ENCODE measurements around the gene PHYH. TPM values are rescaled to one million over a fixed set of nuclear protein-coding genes. Genes with fewer than 3 reads are reported as not detected.
"Not testable (repeated sequence)": the region's sequence is repeated elsewhere in the genome, so short reads cannot be mapped to it uniquely, and the experiment has no call there.

The PHYH gene
- total and polyA plus RNA-seq, 4 donors, result 21.0 to 66.7 (median 29.4) TPM

GRCh38 chr10:13247246-13247645 lies 52.6 kb downstream of the PHYH start:
- Histone ChIP-seq H3K9me3 (ENCODE audit: control insufficient read depth, low read length) (peaks cover 1% of the 10 kb centered on the region), H3K36me3 (ENCODE audit: control insufficient read depth in 1 of 2, insufficient read depth in 2 of 2, low read length in 1 of 2) (no peaks in the 10 kb centered on the region), H3K27me3 (ENCODE audit: control insufficient read depth in 1 of 2, insufficient read depth in 2 of 2, low read length in 1 of 2) (no peaks in the 10 kb centered on the region), H3K4me1 (ENCODE audit: control insufficient read depth in 1 of 2, insufficient read depth in 2 of 2, low read length in 2 of 2) (no peaks in the 10 kb centered on the region), H3K4me3 (ENCODE audit: low read length in 2 of 2) (no peak overlapping the region), H3K27ac (ENCODE audit: low read depth in 1 of 2, low read length in 2 of 2) (no peak overlapping the region)
- ATAC-seq (ENCODE audit: low FRiP score) (no peak), DNase-seq (no peak)
- intact Hi-C loops (cut with DNase I), result no loop called here
- 72 to 76% methylated on average over 9 of the region's 9 CpGs for WGBS, 2 donors

GRCh38 chr10:13242260-13242659 lies 57.6 kb downstream of the PHYH start:
- H3K27me3 ChIP-seq (ENCODE audit: control insufficient read depth in 1 of 2, insufficient read depth in 2 of 2, low read length in 1 of 2); H3K9me3 ChIP-seq (ENCODE audit: control insufficient read depth, low read length); H3K27ac ChIP-seq (ENCODE audit: low read depth in 1 of 2, low read length in 2 of 2); H3K4me3 ChIP-seq (ENCODE audit: low read length in 2 of 2); ATAC-seq (ENCODE audit: low FRiP score); H3K4me1 ChIP-seq (ENCODE audit: control insufficient read depth in 1 of 2, insufficient read depth in 2 of 2, low read length in 2 of 2); DNase-seq; H3K36me3 ChIP-seq (ENCODE audit: control insufficient read depth in 1 of 2, insufficient read depth in 2 of 2, low read length in 1 of 2); intact Hi-C loops (cut with DNase I): not testable (repeated sequence)
- 95 to 97% methylated on average over 5 of the region's 5 CpGs for WGBS, 2 donors

- intact Hi-C loops (cut with DNase I), result no loop called here
- ATAC-seq (ENCODE audit: low FRiP score) (no peak), DNase-seq (peak in 1 of 2 donors; percentile 2)
- Histone ChIP-seq H3K27me3 (ENCODE audit: control insufficient read depth in 1 of 2, insufficient read depth in 2 of 2, low read length in 1 of 2) (no peaks in the 10 kb centered on the region), H3K36me3 (ENCODE audit: control insufficient read depth in 1 of 2, insufficient read depth in 2 of 2, low read length in 1 of 2) (no peaks in the 10 kb centered on the region), H3K27ac (ENCODE audit: low read depth in 1 of 2, low read length in 2 of 2) (no peak overlapping the region), H3K4me1 (ENCODE audit: control insufficient read depth in 1 of 2, insufficient read depth in 2 of 2, low read length in 2 of 2) (no peaks in the 10 kb centered on the region), H3K4me3 (ENCODE audit: low read length in 2 of 2) (no peak overlapping the region), H3K9me3 (ENCODE audit: control insufficient read depth, low read length) (peaks cover 1% of the 10 kb centered on the region)
- 78 to 87% methylated on average over 3 of the region's 3 CpGs for WGBS, 2 donors
Measured at GRCh38 chr10:13241613-13242012, 58.3 kb downstream of the PHYH start.

- DNase-seq, result no peak
- intact Hi-C loops (cut with DNase I), result no loop called here
- Histone ChIP-seq H3K4me3 (ENCODE audit: low read length in 2 of 2) (no peak overlapping the region), H3K36me3 (ENCODE audit: control insufficient read depth in 1 of 2, insufficient read depth in 2 of 2, low read length in 1 of 2) (no peaks in the 10 kb centered on the region), H3K9me3 (ENCODE audit: control insufficient read depth, low read length) (peaks cover under 1% of the 10 kb centered on the region), H3K4me1 (ENCODE audit: control insufficient read depth in 1 of 2, insufficient read depth in 2 of 2, low read length in 2 of 2) (no peaks in the 10 kb centered on the region), H3K27ac (ENCODE audit: low read depth in 1 of 2, low read length in 2 of 2) (no peak overlapping the region), H3K27me3 (ENCODE audit: control insufficient read depth in 1 of 2, insufficient read depth in 2 of 2, low read length in 1 of 2) (no peaks in the 10 kb centered on the region)
- no peak for ATAC-seq (ENCODE audit: low FRiP score)
- WGBS, 2 donors, result 89 to 93% methylated on average over 7 of the region's 7 CpGs
Measured at GRCh38 chr10:13239923-13240322, 59.9 kb downstream of the PHYH start.

- no peak for ATAC-seq (ENCODE audit: low FRiP score)
- no peaks in the 10 kb centered on the region for H3K27me3 ChIP-seq (ENCODE audit: control insufficient read depth in 1 of 2, insufficient read depth in 2 of 2, low read length in 1 of 2)
- no peak overlapping the region for H3K27ac ChIP-seq (ENCODE audit: low read depth in 1 of 2, low read length in 2 of 2)
- no peak for DNase-seq
- intact Hi-C loops (cut with DNase I), result no loop called here
- H3K4me1 ChIP-seq (ENCODE audit: control insufficient read depth in 1 of 2, insufficient read depth in 2 of 2, low read length in 2 of 2), result no peaks in the 10 kb centered on the region
- no peaks in the 10 kb centered on the region for H3K36me3 ChIP-seq (ENCODE audit: control insufficient read depth in 1 of 2, insufficient read depth in 2 of 2, low read length in 1 of 2)
- no peaks in the 10 kb centered on the region for H3K9me3 ChIP-seq (ENCODE audit: control insufficient read depth, low read length)
- H3K4me3 ChIP-seq (ENCODE audit: low read length in 2 of 2), result no peak overlapping the region
- 85 to 86% methylated on average over 16 of the region's 16 CpGs for WGBS, 2 donors
Measured at GRCh38 chr10:13238271-13239077, 61.4 kb downstream of the PHYH start.

- no peak for DNase-seq
Measured at GRCh38 chr10:13236638-13237037, 63.2 kb downstream of the PHYH start.

GRCh38 chr10:13234736-13235135 lies 65.1 kb downstream of the PHYH start:
- DNase-seq; H3K4me3 ChIP-seq (ENCODE audit: low read length in 2 of 2); H3K27ac ChIP-seq (ENCODE audit: low read depth in 1 of 2, low read length in 2 of 2); H3K4me1 ChIP-seq (ENCODE audit: control insufficient read depth in 1 of 2, insufficient read depth in 2 of 2, low read length in 2 of 2); H3K36me3 ChIP-seq (ENCODE audit: control insufficient read depth in 1 of 2, insufficient read depth in 2 of 2, low read length in 1 of 2); ATAC-seq (ENCODE audit: low FRiP score); H3K9me3 ChIP-seq (ENCODE audit: control insufficient read depth, low read length); intact Hi-C loops (cut with DNase I); H3K27me3 ChIP-seq (ENCODE audit: control insufficient read depth in 1 of 2, insufficient read depth in 2 of 2, low read length in 1 of 2): not testable (repeated sequence)
- WGBS, 2 donors, result 82 to 83% methylated on average over 13 of the region's 13 CpGs

More at GRCh38 chr10:13236638-13237037, 63.2 kb downstream of the PHYH start:
- no peak overlapping the region for H3K4me3 ChIP-seq (ENCODE audit: low read length in 2 of 2)
- H3K27ac ChIP-seq (ENCODE audit: low read depth in 1 of 2, low read length in 2 of 2), result no peak overlapping the region
- WGBS, 2 donors, result 83 to 85% methylated on average over 8 of the region's 8 CpGs
- no peaks in the 10 kb centered on the region for H3K36me3 ChIP-seq (ENCODE audit: control insufficient read depth in 1 of 2, insufficient read depth in 2 of 2, low read length in 1 of 2)
- intact Hi-C loops (cut with DNase I), result no loop called here
- H3K9me3 ChIP-seq (ENCODE audit: control insufficient read depth, low read length), result no peaks in the 10 kb centered on the region
- H3K27me3 ChIP-seq (ENCODE audit: control insufficient read depth in 1 of 2, insufficient read depth in 2 of 2, low read length in 1 of 2), result no peaks in the 10 kb centered on the region
- ATAC-seq (ENCODE audit: low FRiP score), result no peak
- no peaks in the 10 kb centered on the region for H3K4me1 ChIP-seq (ENCODE audit: control insufficient read depth in 1 of 2, insufficient read depth in 2 of 2, low read length in 2 of 2)

GRCh38 chr10:13234172-13234571 lies 65.7 kb downstream of the PHYH start, which contains the start of gene UCMA:
UCMA (minus strand) TSS chr10:13234374; CDS start chr10:13234258, 116 bp downstream.
- intact Hi-C loops (cut with DNase I), result no loop called here

GRCh38 chr10:13233358-13233757 lies 66.5 kb downstream of the PHYH start:
- Histone ChIP-seq H3K36me3 (ENCODE audit: control insufficient read depth in 1 of 2, insufficient read depth in 2 of 2, low read length in 1 of 2) (no peaks in the 10 kb centered on the region), H3K27ac (ENCODE audit: low read depth in 1 of 2, low read length in 2 of 2) (no peak overlapping the region), H3K4me1 (ENCODE audit: control insufficient read depth in 1 of 2, insufficient read depth in 2 of 2, low read length in 2 of 2) (no peaks in the 10 kb centered on the region), H3K9me3 (ENCODE audit: control insufficient read depth, low read length) (no peaks in the 10 kb centered on the region), H3K4me3 (ENCODE audit: low read length in 2 of 2) (no peak overlapping the region), H3K27me3 (ENCODE audit: control insufficient read depth in 1 of 2, insufficient read depth in 2 of 2, low read length in 1 of 2) (no peaks in the 10 kb centered on the region)
- WGBS, 2 donors, result 55 to 62% methylated on average over 14 of the region's 14 CpGs
- intact Hi-C loops (cut with DNase I), result no loop called here
- DNase-seq, result no peak
- no peak for ATAC-seq (ENCODE audit: low FRiP score)

More at GRCh38 chr10:13234172-13234571, 65.7 kb downstream of the PHYH start, which contains the start of gene UCMA:
- ATAC-seq (ENCODE audit: low FRiP score) (no peak), DNase-seq (no peak)
- WGBS, 2 donors, result 54 to 61% methylated on average over 10 of the region's 10 CpGs
- no peaks in the 10 kb centered on the region for H3K9me3 ChIP-seq (ENCODE audit: control insufficient read depth, low read length)
- no peak within 1 kb of the TSS for H3K27ac ChIP-seq (ENCODE audit: low read depth in 1 of 2, low read length in 2 of 2)
- H3K4me3 ChIP-seq (ENCODE audit: low read length in 2 of 2), result no peak within 1 kb of the TSS
- no peaks in the 10 kb centered on the region for H3K27me3 ChIP-seq (ENCODE audit: control insufficient read depth in 1 of 2, insufficient read depth in 2 of 2, low read length in 1 of 2)
- H3K4me1 ChIP-seq (ENCODE audit: control insufficient read depth in 1 of 2, insufficient read depth in 2 of 2, low read length in 2 of 2), result no peaks in the 10 kb centered on the region
- H3K36me3 ChIP-seq (ENCODE audit: control insufficient read depth in 1 of 2, insufficient read depth in 2 of 2, low read length in 1 of 2), result no peaks in the 10 kb centered on the region

Data from aorta (tissue), 5 donors.